PC-9 (cell line): ENCODE measurements around the gene MINPP1.

Experiments used
- CTCF ChIP-seq: fragments of 200-600 bp; sonication (generic); conservative IDR thresholded peaks from 2 replicates; pipeline ENCODE4 v1.6.1; 2017; ENCODE audit warnings: mixed run types, antibody characterized with exemption, mild to moderate bottlenecking, moderate library complexity
- EZH2 ChIP-seq: fragments of 200-600 bp; sonication (generic); IDR thresholded peaks from 2 replicates; pipeline ENCODE4 v1.8.0; 2017; ENCODE audit warnings: antibody characterized with exemption, low read depth

DNA sequence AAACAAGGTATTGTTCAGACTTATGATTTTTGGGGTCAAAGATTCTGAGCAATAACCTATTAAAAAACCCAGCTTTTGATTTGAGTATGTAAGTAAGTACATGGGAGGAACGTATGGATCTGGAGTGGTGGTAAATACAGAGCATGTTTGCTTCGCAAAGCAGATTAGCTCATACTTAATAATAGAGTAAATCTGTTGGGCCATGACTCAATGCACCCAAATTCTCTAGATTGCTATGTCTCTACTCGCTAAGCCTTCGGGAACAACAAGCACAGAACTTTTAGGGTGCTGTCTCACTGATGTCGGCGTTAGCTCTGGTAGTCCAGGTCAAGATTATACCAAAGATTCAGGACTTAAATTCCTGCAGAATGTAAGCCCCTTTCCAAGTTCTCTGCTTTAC is 807 bp upstream of the MINPP1 start:
- no peak for TF ChIP-seq EZH2
- TF ChIP-seq CTCF = no peak
